CD14-positive monocyte (primary cell): ENCODE measurements around the gene APBA2. TPM values are rescaled to one million over a fixed set of nuclear protein-coding genes. Genes with fewer than 3 reads are reported as not detected.

Experiments used
- DNase-seq, 3 donors: peaks; one replicate each; pipeline ENCODE4 v3.0.0-alpha.2; 2011 to 2022
- H2AFZ ChIP-seq: 2 replicates; pipeline ENCODE4 v1.6.0; 2012; ENCODE audit warnings: mild to moderate bottlenecking, low read depth, low read length, inconsistent platforms; ENCODE audit not compliant: insufficient read depth, poor library complexity, severe bottlenecking
- H3K27ac ChIP-seq, 2 donors: 1 replicate in 1 of 2; 2 replicates in 1 of 2; pipeline ENCODE4 v1.5.1; 2012 to 2013; ENCODE audit warnings: low read length in 2 of 2, control low read depth in 1 of 2, inconsistent platforms in 1 of 2, low read depth in 1 of 2, mild to moderate bottlenecking in 1 of 2
- H3K27me3 ChIP-seq, 2 donors: one replicate each; pipeline versions ENCODE4 v1.6.0 to v1.6.1; 2011 to 2013; ENCODE audit warnings: low read length in 2 of 2; ENCODE audit not compliant: control insufficient read depth in 2 of 2, insufficient read depth in 2 of 2
- H3K36me3 ChIP-seq, 2 donors: replicated peaks in 1 of 2; 1 replicate in 1 of 2; 2 replicates in 1 of 2; pipeline versions ENCODE4 v1.5.1 to v1.6.1; 2012 to 2013; ENCODE audit warnings: low read length in 2 of 2, control low read depth in 1 of 2, inconsistent platforms in 1 of 2, mild to moderate bottlenecking in 1 of 2; ENCODE audit not compliant: insufficient read depth in 2 of 2, control insufficient read depth in 1 of 2
- H3K4me1 ChIP-seq, 2 donors: 1 replicate in 1 of 2; 2 replicates in 1 of 2; pipeline versions ENCODE4 v1.5.1 to v1.6.1; 2012 to 2013; ENCODE audit warnings: low read length in 2 of 2, control low read depth in 1 of 2, inconsistent platforms in 1 of 2, mild to moderate bottlenecking in 1 of 2, moderate library complexity in 1 of 2; ENCODE audit not compliant: insufficient read depth in 2 of 2, control insufficient read depth in 1 of 2
- H3K4me2 ChIP-seq: replicated peaks from 2 replicates; pipeline ENCODE3; 2012; ENCODE audit warnings: low read length, moderate library complexity, mild to moderate bottlenecking; ENCODE audit not compliant: poor library complexity, severe bottlenecking; ENCODE audit errors: extremely low read depth
- H3K4me3 ChIP-seq, 3 experiments: fragments of 200-600 bp in 1 of 3; sonication (generic) in 1 of 3; replicated peaks in 1 of 3; 1 replicate in 2 of 3; 2 replicates in 1 of 3; pipeline ENCODE4 v1.5.1; 2011 to 2013; ENCODE audit warnings: low read length in 3 of 3, mild to moderate bottlenecking in 3 of 3, control low read depth in 2 of 3, low read depth in 2 of 3, inconsistent platforms in 1 of 3, moderate library complexity in 1 of 3
- H3K79me2 ChIP-seq: 2 replicates; pipeline ENCODE4 v1.6.0; 2012; ENCODE audit warnings: mild to moderate bottlenecking, control low read depth, inconsistent platforms, low read length, moderate library complexity; ENCODE audit not compliant: insufficient read depth
- H3K9ac ChIP-seq: 2 replicates; pipeline ENCODE4 v1.6.0; 2017; ENCODE audit warnings: low read length, mild to moderate bottlenecking; ENCODE audit not compliant: insufficient read depth, poor library complexity, severe bottlenecking
- H3K9me3 ChIP-seq, 2 donors: replicated peaks in 1 of 2; 1 replicate in 1 of 2; 2 replicates in 1 of 2; pipeline versions ENCODE4 v1.5.1 to v1.6.1; 2012 to 2013; ENCODE audit warnings: low read length in 2 of 2, control low read depth in 1 of 2; ENCODE audit not compliant: control insufficient read depth in 1 of 2, insufficient read depth in 1 of 2
- H4K20me1 ChIP-seq: 2 replicates; pipeline ENCODE4 v1.6.0; 2012; ENCODE audit warnings: mild to moderate bottlenecking, low read length, control low read depth, moderate library complexity; ENCODE audit not compliant: insufficient read depth
- H3K27ac Mint-ChIP-seq, 7 donors: one replicate each; pipeline ENCODE4 v1.8.0; 2020; ENCODE audit warnings: mild to moderate bottlenecking in 7 of 7, mixed read lengths in 7 of 7, moderate library complexity in 6 of 7, inconsistent platforms in 2 of 7
- H3K27me3 Mint-ChIP-seq, 3 donors: one replicate each; pipeline ENCODE4 v1.8.0; 2021 to 2022; ENCODE audit warnings: low read depth in 3 of 3, mild to moderate bottlenecking in 3 of 3, mixed read lengths in 3 of 3, moderate library complexity in 3 of 3, inconsistent platforms in 1 of 3
- H3K36me3 Mint-ChIP-seq, 2 donors: one replicate each; pipeline ENCODE4 v1.8.0; 2020; ENCODE audit warnings: mixed read lengths in 2 of 2, inconsistent platforms in 1 of 2, mild to moderate bottlenecking in 1 of 2
- H3K4me1 Mint-ChIP-seq: one replicate; pipeline ENCODE4 v1.8.0; 2020; ENCODE audit warnings: mild to moderate bottlenecking, mixed read lengths
- H3K4me3 Mint-ChIP-seq, 2 donors: one replicate each; pipeline ENCODE4 v1.8.0; 2020; ENCODE audit warnings: mild to moderate bottlenecking in 2 of 2, mixed read lengths in 2 of 2, moderate library complexity in 1 of 2
- H3K9me3 Mint-ChIP-seq, 7 donors: one replicate each; pipeline ENCODE4 v1.8.0; 2020 to 2022; ENCODE audit warnings: mixed read lengths in 7 of 7, mild to moderate bottlenecking in 6 of 7, moderate library complexity in 6 of 7, inconsistent platforms in 2 of 7
- WGBS: methylation state at CpG from one replicate; pipeline ENCODE4 v1.1.5; 2013; ENCODE audit warnings: missing lambda C conversion rate; ENCODE audit not compliant: insufficient coverage; 5-methylcytosine and 5-hydroxymethylcytosine counted together
- intact Hi-C, 2 donors: fragments of 100-400 bp; cut with micrococcal nuclease; formaldehyde crosslinking; loops; one replicate each; pipeline versions ENCODE4 v1.15.0 to v1.15.1; 2023
- polyA plus RNA-seq, 3 donors: library from polyadenylated mRNA; depleted of rRNA in 1 of 3; unstranded in 2 of 3; stranded (reverse) in 1 of 3; fragments of 300-500 nt in 2 of 3; fragments of >200 nt in 1 of 3; fragmentation: Illumina TruSeq in 2 of 3; gene quantifications; 1 replicate in 2 of 3; 2 replicates in 1 of 3; pipeline ENCODE4 v1.2.3, GENCODE V29; 2012 to 2021
- TF ChIP-seq, protein P1 (sequence below): fragments of 200-600 bp; IDR thresholded peaks from one replicate; pipeline ENCODE4 v1.8.0; 2022; ENCODE audit warnings: antibody characterized with exemption, mild to moderate bottlenecking

The APBA2 gene
- polyA plus RNA-seq, 3 donors, result 0.30 TPM; not detected in 2

DNA sequence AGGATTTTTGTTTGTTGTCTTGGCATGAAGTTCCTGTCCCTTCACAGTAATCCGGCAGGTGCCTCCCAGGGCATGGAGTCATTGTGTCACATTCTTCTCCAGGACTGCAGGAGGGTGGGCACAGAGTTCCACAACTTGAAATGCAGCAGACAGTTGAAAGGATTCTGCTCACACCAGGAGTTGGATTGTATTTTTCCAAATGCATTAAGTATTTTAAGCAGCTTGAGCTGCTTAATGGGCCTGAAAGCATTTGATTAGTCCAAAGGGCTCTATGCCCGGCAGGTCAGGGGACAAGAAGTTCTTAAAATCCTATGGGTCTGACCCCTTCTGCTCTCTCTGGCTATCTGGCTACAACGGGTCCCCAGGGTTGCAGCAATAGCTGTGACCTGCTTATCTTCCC lies 92.9 kb downstream of the APBA2 start:
- intact Hi-C loops, result no loop called here
- WGBS, result 96% methylated on average over 2 of the region's 3 CpGs

DNA sequence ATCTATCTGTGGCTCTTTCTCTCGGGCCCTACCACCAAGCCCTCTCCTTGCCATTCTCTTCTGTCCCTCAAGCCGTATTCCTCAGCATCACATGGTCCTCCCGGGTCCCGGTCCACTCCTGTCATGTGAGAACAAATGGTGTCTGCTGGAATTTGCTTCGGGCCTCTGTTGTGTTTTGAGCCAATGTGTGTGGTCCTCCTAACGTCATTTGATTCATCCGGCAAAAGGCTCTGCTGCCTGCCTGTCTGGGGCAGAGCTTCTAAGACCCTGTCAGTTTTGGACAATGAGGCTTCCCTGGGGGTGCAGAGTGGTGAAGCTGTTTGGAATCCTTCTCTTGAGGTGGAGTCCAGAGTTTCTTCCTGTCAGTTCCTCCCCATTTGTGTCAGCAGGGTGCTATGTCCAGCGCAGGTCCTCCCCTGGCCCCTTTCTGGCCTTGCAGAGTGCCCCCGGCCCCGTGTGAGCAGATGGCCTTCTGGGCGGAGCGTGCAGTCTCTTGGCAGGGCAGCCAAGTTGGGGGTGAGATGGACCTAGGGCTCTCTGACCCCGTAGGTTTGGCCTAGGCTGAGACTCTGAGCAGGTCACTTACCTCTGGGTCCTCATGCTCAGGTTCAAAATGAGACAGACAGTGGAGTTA lies 93.6 kb downstream of the APBA2 start:
- no peaks in the 10 kb centered on the region for H3K4me1 Mint-ChIP-seq
- Histone ChIP-seq H3K4me1 (no peaks in the 10 kb centered on the region), H3K4me3 (no peak overlapping the region), H3K9me3 (no peaks in the 10 kb centered on the region), H3K79me2 (no peaks in the 10 kb centered on the region), H3K9ac (no peak overlapping the region), H4K20me1 (no peaks in the 10 kb centered on the region), H3K27me3 (peaks cover 0 to 2% of the 10 kb centered on the region in 2 donors), H3K27ac (no peak overlapping the region), H2AFZ (no peak overlapping the region), H3K4me2 (no peak overlapping the region), H3K36me3 (no peaks in the 10 kb centered on the region)
- H3K27me3 Mint-ChIP-seq, result peaks cover 0 to 11% (median 5%) of the 10 kb centered on the region in 3 donors
- no peak overlapping the region for H3K27ac Mint-ChIP-seq
- intact Hi-C loops, result no loop called here
- no peak overlapping the region for H3K4me3 Mint-ChIP-seq
- 92% methylated on average over 13 of the region's 13 CpGs for WGBS
- TF ChIP-seq, protein P1, sequence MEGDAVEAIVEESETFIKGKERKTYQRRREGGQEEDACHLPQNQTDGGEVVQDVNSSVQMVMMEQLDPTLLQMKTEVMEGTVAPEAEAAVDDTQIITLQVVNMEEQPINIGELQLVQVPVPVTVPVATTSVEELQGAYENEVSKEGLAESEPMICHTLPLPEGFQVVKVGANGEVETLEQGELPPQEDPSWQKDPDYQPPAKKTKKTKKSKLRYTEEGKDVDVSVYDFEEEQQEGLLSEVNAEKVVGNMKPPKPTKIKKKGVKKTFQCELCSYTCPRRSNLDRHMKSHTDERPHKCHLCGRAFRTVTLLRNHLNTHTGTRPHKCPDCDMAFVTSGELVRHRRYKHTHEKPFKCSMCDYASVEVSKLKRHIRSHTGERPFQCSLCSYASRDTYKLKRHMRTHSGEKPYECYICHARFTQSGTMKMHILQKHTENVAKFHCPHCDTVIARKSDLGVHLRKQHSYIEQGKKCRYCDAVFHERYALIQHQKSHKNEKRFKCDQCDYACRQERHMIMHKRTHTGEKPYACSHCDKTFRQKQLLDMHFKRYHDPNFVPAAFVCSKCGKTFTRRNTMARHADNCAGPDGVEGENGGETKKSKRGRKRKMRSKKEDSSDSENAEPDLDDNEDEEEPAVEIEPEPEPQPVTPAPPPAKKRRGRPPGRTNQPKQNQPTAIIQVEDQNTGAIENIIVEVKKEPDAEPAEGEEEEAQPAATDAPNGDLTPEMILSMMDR, result no peak
- peaks cover 0 to 3% (median 0%) of the 10 kb centered on the region in 7 donors for H3K9me3 Mint-ChIP-seq
- no peak for DNase-seq
- H3K36me3 Mint-ChIP-seq, result no peaks in the 10 kb centered on the region

More for the DNA sequence above, 92.9 kb downstream of the APBA2 start:
- DNase-seq, result no peak
- H3K4me2 ChIP-seq, result no peak overlapping the region
- no peaks in the 10 kb centered on the region for H3K36me3 ChIP-seq
- no peak overlapping the region for H3K4me3 ChIP-seq
- no peak overlapping the region for H3K27ac Mint-ChIP-seq
- H3K9ac ChIP-seq, result no peak overlapping the region
- H4K20me1 ChIP-seq, result no peaks in the 10 kb centered on the region
- H3K27me3 Mint-ChIP-seq, result peaks cover 0 to 11% (median 5%) of the 10 kb centered on the region in 3 donors
- no peak overlapping the region for H3K27ac ChIP-seq
- H3K4me3 Mint-ChIP-seq, result no peak overlapping the region
- no peaks in the 10 kb centered on the region for H3K4me1 Mint-ChIP-seq
- no peaks in the 10 kb centered on the region for H3K9me3 ChIP-seq
- no peaks in the 10 kb centered on the region for H3K36me3 Mint-ChIP-seq
- no peaks in the 10 kb centered on the region for H3K4me1 ChIP-seq
- H3K79me2 ChIP-seq, result no peaks in the 10 kb centered on the region
- H3K27me3 ChIP-seq, result peaks cover 0 to 2% of the 10 kb centered on the region in 2 donors
- no peaks in the 10 kb centered on the region for H3K9me3 Mint-ChIP-seq
- TF ChIP-seq, protein P1, result no peak
- H2AFZ ChIP-seq, result no peak overlapping the region
